ENCODE measurements around the gene RGPD6. TPM values are rescaled to one million over a fixed set of nuclear protein-coding genes. Genes with fewer than 3 reads are reported as not detected.
"Not testable (repeated sequence)": the region's sequence is repeated elsewhere in the genome, so short reads cannot be mapped to it uniquely, and the experiment has no call there.

Gene RGPD6
- total RNA-seq, 1 donor from 2014 or later: 109 TPM

GRCh38 chr2:110481200-110481599 is 95.8 kb downstream of the RGPD6 start:
- DNase-seq (ENCODE audit: low spot score): not testable (repeated sequence)

DNA sequence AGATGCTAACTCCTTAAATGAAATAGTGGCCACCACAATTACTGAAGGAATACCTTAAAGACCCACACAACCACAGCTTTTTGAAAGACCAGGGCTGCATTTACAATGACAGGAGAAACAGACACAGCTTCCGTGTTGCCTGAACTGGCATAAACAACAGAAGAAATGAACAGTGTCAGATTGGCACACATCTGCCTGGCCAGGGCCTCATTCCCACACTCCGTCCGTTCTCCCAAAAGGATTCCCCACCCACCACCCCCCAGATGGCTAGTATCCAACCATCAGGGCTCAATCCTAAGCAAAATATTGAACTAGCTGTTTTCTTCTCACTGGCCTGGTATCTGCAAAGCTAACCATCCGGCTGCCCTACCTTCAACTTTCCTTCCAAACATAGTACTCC is 96.9 kb downstream of the RGPD6 start:
- DNase-seq (ENCODE audit: low spot score): not testable (repeated sequence)

DNA sequence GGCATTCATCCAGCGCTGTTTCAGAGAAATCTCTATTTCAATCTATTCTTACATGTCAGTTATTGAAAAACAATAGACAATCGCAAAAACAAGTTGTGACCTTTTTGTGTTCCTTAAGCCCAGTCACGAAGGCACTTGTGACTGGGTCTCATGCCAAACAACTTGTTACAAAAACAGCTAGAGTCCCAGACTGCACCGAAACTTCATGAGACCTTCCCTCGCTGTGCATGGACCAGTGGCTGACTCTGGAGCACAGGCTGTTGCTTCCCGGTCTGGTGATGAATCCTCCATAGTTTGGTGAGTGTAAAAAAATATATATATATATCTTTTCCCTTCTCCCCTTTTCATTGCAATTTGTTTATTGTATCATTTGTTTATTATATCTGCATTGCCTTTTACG is 99.7 kb downstream of the RGPD6 start:
- not testable (repeated sequence) for DNase-seq (ENCODE audit: low spot score)

DNA sequence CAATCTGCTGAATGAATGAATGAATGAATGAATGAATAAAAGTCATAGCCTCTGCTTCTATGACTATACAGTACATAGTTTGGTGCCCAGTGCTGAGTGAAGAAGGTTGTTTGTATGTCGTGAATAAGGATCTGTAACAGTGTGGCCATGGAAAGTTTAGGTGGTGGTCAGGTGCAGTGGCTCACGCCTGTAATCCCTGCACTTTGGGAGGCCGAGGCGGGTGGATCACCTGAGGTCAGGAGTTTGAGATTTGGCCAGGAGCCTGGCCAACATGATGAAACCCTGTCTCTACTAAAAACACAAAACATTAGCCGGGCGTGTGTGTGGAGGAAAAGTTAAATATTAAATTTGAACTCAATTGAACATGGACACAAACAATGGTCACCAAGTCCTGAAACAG is 100.1 kb downstream of the RGPD6 start:
- DNase-seq (ENCODE audit: low spot score): not testable (repeated sequence)

- not testable (repeated sequence) for DNase-seq (ENCODE audit: low spot score)
These were observed 101.2 kb downstream of the RGPD6 start for GRCh38 chr2:110475627-110476359.

GRCh38 chr2:110474898-110475297 is 102.1 kb downstream of the RGPD6 start:
- not testable (repeated sequence) for DNase-seq (ENCODE audit: low spot score)

DNA sequence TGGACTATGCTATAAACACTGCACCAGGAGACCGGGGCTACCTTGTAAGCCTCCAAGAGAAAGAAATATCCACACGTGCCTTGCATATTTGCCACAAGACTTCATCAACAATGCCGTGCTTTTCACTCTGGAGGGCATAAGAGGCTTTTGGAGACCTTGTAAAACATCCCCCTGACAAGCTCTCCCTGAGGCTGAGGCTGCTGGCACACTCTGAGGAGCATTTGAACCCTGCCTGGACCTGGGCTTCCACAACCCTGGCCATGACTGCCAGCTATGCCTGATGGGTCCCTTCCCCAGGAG is 104.0 kb downstream of the RGPD6 start:
- DNase-seq (ENCODE audit: low spot score): not testable (repeated sequence)

GRCh38 chr2:110472171-110473058 is 104.6 kb downstream of the RGPD6 start, which contains the start of gene LIMS4:
Gene LIMS4 (minus strand): TSS chr2:110472816. CDS start chr2:110472778, 38 bp downstream.
- not testable (repeated sequence) for DNase-seq (ENCODE audit: low spot score)

- DNase-seq (ENCODE audit: low spot score): not testable (repeated sequence)
These were observed 108.1 kb downstream of the RGPD6 start for GRCh38 chr2:110468921-110469320.

GRCh38 chr2:110465312-110465711 is 111.7 kb downstream of the RGPD6 start:
- not testable (repeated sequence) for DNase-seq (ENCODE audit: low spot score)

Other genes with a start within 250 kb of the RGPD6 start
- gene LIMS4, start 104.4 kb downstream of the RGPD6 start, total RNA-seq (ENCODE audit: insufficient read depth, low replicate concordance): 10.8 TPM
- gene BUB1, start 100.8 kb upstream of the RGPD6 start, total RNA-seq (ENCODE audit: insufficient read depth, low replicate concordance): 11.6 TPM
- gene ACOXL, start 155.4 kb upstream of the RGPD6 start, total RNA-seq (ENCODE audit: insufficient read depth, low replicate concordance): 6.0 TPM